PC-3 (cell line): ENCODE data around the gene DICER1. TPM values are rescaled to one million over a fixed set of nuclear protein-coding genes. Genes with fewer than 3 reads are reported as not detected.

ENCODE experiments used
- ATAC-seq: fragments of 200-7000 bp; cut with Tn5 transposase; 2 replicates; pipeline ENCODE4 v1.9.1; 2020; ENCODE audit warnings: mild to moderate bottlenecking, moderate library complexity
- BruUV-seq: library from RNA; stranded (reverse); fragments of 400-500 nt; replicated peaks from 2 replicates; lab custom pipeline; 2021; lab: Mats Ljungman, UMichigan
- CTCF ChIA-PET: fragments of 300-600 bp; sonication (Branson Sonifier 250); formaldehyde crosslinking; loops from one replicate; lab custom pipeline; 2022; ENCODE audit warnings: antibody characterized with exemption; lab: Charles Lee
- POLR2A ChIA-PET: fragments of 300-600 bp; sonication (Branson Sonifier 250); formaldehyde crosslinking; loops from one replicate; lab custom pipeline; 2022; ENCODE audit warnings: antibody characterized with exemption; ENCODE audit not compliant: unreplicated experiment; lab: Charles Lee
- DNase-seq: peaks from one replicate; pipeline ENCODE4 v3.0.0-alpha.2; 2015
- H2AFZ ChIP-seq: fragments of 300-600 bp; sonication (generic); 2 replicates; pipeline ENCODE4 v1.6.0; 2016; ENCODE audit warnings: antibody characterized with exemption, low read length
- H3F3A ChIP-seq: fragments of 300-600 bp; sonication (generic); one replicate; pipeline ENCODE4 v1.6.0; 2017; ENCODE audit warnings: antibody characterized with exemption, low read length, control low read depth, mild to moderate bottlenecking; ENCODE audit not compliant: unreplicated experiment
- H3K27ac ChIP-seq: fragments of 300-600 bp; sonication (generic); 2 replicates; pipeline ENCODE4 v1.5.1; 2016; ENCODE audit warnings: mild to moderate bottlenecking, low read length
- H3K27me3 ChIP-seq: fragments of 300-600 bp; sonication (generic); 2 replicates; pipeline ENCODE4 v1.6.1; 2016; ENCODE audit warnings: low read length, mixed read lengths
- H3K36me3 ChIP-seq: fragments of 300-600 bp; sonication (generic); 2 replicates; pipeline ENCODE4 v1.6.1; 2016; ENCODE audit warnings: low read depth, mixed run types, low read length, mixed read lengths
- H3K4me1 ChIP-seq: fragments of 300-600 bp; sonication (generic); 2 replicates; pipeline ENCODE4 v1.5.1; 2016; ENCODE audit warnings: low read length; ENCODE audit not compliant: insufficient read depth
- H3K4me2 ChIP-seq: fragments of 300-600 bp; sonication (generic); 2 replicates; pipeline ENCODE4 v1.6.0; 2016; ENCODE audit warnings: low read length
- H3K4me3 ChIP-seq: fragments of 300-600 bp; sonication (generic); 2 replicates; pipeline ENCODE4 v1.5.1; 2016; ENCODE audit warnings: mild to moderate bottlenecking, low read length, mixed read lengths
- H3K79me2 ChIP-seq: fragments of 300-600 bp; sonication (generic); 2 replicates; pipeline ENCODE4 v1.6.1; 2017; ENCODE audit warnings: low read length, mixed read lengths
- H3K9ac ChIP-seq: fragments of 300-600 bp; sonication (generic); 2 replicates; pipeline ENCODE4 v1.6.0; 2016; ENCODE audit warnings: mild to moderate bottlenecking, low read length
- H3K9me2 ChIP-seq: fragments of 300-600 bp; sonication (generic); replicated peaks from 2 replicates; pipeline ENCODE4 v1.6.1; 2016; ENCODE audit warnings: mixed run types, low read length, mixed read lengths
- H3K9me3 ChIP-seq: fragments of 300-600 bp; sonication (generic); 2 replicates; pipeline ENCODE4 v1.6.1; 2016; ENCODE audit warnings: low read length, mixed read lengths
- H4K20me1 ChIP-seq: fragments of 300-600 bp; sonication (generic); 2 replicates; pipeline ENCODE4 v1.6.1; 2016; ENCODE audit warnings: low read length, mixed read lengths
- EZH2 ChIP-seq: fragments of 300-600 bp; sonication (generic); IDR thresholded peaks from one replicate; pipeline ENCODE4 v1.6.1; 2017; ENCODE audit warnings: antibody characterized with exemption, mild to moderate bottlenecking, low read length; ENCODE audit not compliant: unreplicated experiment
- EZH2phosphoT487 ChIP-seq: fragments of 300-600 bp; sonication (generic); IDR thresholded peaks from 2 replicates; pipeline ENCODE4 v1.6.1; 2018; ENCODE audit warnings: mild to moderate bottlenecking, antibody characterized with exemption, low read length, borderline replicate concordance
- intact Hi-C: fragments of 100-400 bp; cut with micrococcal nuclease; formaldehyde crosslinking; loops from 2 replicates; pipeline ENCODE4 v1.9.0; 2023
- total RNA-seq: library from RNA; depleted of rRNA; stranded (reverse); fragments of >200 nt; gene quantifications from 2 replicates; pipeline ENCODE4 v1.2.3, GENCODE V29; 2014
- TF ChIP-seq, protein P1 (sequence below): fragments of 300-600 bp; sonication (generic); conservative IDR thresholded peaks from 2 replicates; pipeline ENCODE4 v1.5.1; 2017; ENCODE audit warnings: antibody characterized with exemption, low read depth, mild to moderate bottlenecking, low read length

The DICER1 gene
- total RNA-seq, 1 experiment from 2014 or later: 29.9 TPM

DNA sequence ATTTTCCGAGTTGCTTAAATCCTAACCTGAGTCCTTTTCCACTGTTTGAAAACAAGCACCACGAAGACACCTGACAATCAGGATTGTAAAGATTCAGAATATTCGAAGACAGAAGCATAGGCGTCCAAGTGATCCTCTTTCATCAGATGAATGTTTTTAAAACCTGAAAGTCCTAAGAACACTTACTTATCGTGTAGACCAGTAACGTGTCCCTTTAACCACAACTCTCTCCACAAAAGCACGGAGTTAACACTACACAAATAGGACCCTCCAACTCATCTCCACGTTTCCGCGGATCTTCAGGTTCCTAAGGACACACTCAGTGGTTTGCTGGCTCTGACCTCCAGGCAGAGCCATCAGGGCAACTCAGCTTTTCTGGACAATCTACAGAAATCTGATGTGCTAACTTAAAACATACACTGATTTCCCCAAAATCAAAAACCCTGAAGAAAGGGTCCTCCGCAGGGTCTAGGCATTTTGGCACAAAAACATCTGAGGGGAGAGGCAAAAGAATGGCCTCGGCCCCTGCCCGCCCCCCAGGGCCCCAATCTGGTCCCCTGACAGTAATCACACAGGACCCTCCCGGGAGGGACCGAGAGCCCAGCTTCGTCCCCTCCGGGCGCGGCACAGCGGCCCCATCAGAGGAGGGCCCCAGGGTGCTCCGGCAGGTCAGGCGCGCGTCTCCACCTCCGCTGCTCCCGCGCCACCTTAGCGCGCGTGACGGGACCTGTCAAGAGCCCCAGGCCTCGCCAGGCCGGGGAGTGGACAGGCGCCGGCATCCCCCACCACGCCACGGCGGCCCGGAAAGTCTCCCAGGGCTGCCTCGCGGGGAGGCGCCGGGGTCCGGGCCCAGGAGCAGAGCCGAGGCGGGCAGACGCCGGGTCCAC, 925 bp downstream of the DICER1 start:
- DNase-seq (peak; percentile 14), ATAC-seq (peak; percentile 26)
- ChIA-PET POLR2A (interaction anchor here (0.6 kb wide), 1 partner anchor 1346 kb away, joined by 3 read pairs; no protein-coding TSS in a partner anchor), CTCF (no interaction called here)
- intact Hi-C loops: loop anchor here (2.0 to 5.0 kb wide), 3 partner anchors 44 to 376 kb away; no protein-coding TSS in a partner anchor
- Histone ChIP-seq H4K20me1 (peaks cover 39% of the 10 kb centered on the region), H3K27me3 (no peaks in the 10 kb centered on the region), H3K9me2 (no peaks in the 10 kb centered on the region), H3K9ac (peak overlapping the region; percentile 90), H2AFZ (0 out of 2 replicates have a peak overlapping the region, but pooled peaks have one; percentile 29), H3K4me1 (peaks cover 33% of the 10 kb centered on the region), H3K27ac (0 out of 2 replicates have a peak overlapping the region, but pooled peaks have one; percentile 6), H3K79me2 (peaks cover 54% of the 10 kb centered on the region), H3K36me3 (no peaks in the 10 kb centered on the region), H3K4me3 (peak overlapping the region; percentile 88), H3K4me2 (peak overlapping the region; percentile 85), H3K9me3 (no peaks in the 10 kb centered on the region), H3F3A (no peaks in the 10 kb centered on the region)
- no peak for TF ChIP-seq EZH2
- TF ChIP-seq EZH2phosphoT487: no peak
- TF ChIP-seq, protein P1, sequence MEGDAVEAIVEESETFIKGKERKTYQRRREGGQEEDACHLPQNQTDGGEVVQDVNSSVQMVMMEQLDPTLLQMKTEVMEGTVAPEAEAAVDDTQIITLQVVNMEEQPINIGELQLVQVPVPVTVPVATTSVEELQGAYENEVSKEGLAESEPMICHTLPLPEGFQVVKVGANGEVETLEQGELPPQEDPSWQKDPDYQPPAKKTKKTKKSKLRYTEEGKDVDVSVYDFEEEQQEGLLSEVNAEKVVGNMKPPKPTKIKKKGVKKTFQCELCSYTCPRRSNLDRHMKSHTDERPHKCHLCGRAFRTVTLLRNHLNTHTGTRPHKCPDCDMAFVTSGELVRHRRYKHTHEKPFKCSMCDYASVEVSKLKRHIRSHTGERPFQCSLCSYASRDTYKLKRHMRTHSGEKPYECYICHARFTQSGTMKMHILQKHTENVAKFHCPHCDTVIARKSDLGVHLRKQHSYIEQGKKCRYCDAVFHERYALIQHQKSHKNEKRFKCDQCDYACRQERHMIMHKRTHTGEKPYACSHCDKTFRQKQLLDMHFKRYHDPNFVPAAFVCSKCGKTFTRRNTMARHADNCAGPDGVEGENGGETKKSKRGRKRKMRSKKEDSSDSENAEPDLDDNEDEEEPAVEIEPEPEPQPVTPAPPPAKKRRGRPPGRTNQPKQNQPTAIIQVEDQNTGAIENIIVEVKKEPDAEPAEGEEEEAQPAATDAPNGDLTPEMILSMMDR: no peak
- no TSS peak for BruUV-seq

DNA sequence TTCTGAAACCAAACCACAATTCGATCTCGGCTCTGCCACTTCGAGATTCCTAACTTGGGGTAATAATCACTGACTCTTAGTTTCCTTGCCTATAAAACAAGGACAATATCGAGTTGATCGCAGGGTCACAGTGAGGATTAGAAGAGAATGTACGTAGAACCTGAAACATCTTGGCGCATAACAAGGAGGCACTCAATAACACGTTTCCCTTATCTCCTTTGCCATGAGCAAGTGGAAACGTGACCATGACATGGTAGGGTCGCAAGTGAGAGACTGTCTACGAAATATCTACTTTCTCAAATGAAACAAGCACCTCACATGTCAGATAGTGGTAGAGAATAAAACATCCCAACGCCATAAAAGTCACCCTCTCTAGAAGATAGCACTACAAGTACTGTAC, 2.3 kb downstream of the DICER1 start:
- POLR2A ChIA-PET: no interaction called here
- H3K79me2 ChIP-seq: peaks cover 68% of the 10 kb centered on the region
- no TSS peak for BruUV-seq
- H3K27me3 ChIP-seq: no peaks in the 10 kb centered on the region
- H3K4me3 ChIP-seq: peak overlapping the region; percentile 88
- no peaks in the 10 kb centered on the region for H3F3A ChIP-seq
- H3K9ac ChIP-seq: 0 out of 2 replicates have a peak overlapping the region, but pooled peaks have one; percentile 90
- H4K20me1 ChIP-seq: peaks cover 50% of the 10 kb centered on the region
- TF ChIP-seq EZH2phosphoT487: no peak
- TF ChIP-seq, protein P1: no peak
- TF ChIP-seq EZH2: no peak
- H3K4me1 ChIP-seq: peaks cover 36% of the 10 kb centered on the region
- intact Hi-C loops: loop anchor here (5.0 kb wide), 2 partner anchors 112 to 377 kb away; no protein-coding TSS in a partner anchor
- CTCF ChIA-PET: no interaction called here
- no peak overlapping the region for H2AFZ ChIP-seq
- H3K9me3 ChIP-seq: no peaks in the 10 kb centered on the region
- ATAC-seq: no peak
- no peak overlapping the region for H3K27ac ChIP-seq
- peak overlapping the region; percentile 85 for H3K4me2 ChIP-seq
- H3K36me3 ChIP-seq: no peaks in the 10 kb centered on the region
- DNase-seq: no peak
- no peaks in the 10 kb centered on the region for H3K9me2 ChIP-seq
